GM18499 (cell line): ENCODE measurements around the gene ATG2A.
"Not testable (repeated sequence)": the region's sequence is repeated elsewhere in the genome, so short reads cannot be mapped to it uniquely, and the experiment has no call there.

ENCODE experiments used
- ATAC-seq: cut with Tn5 transposase; IDR thresholded peaks from one replicate; pipeline ENCODE4 v1.9.1; 2021; ENCODE audit warnings: moderate number of reproducible peaks; ENCODE audit not compliant: insufficient read depth, unreplicated experiment

ATG2A gene

DNA sequence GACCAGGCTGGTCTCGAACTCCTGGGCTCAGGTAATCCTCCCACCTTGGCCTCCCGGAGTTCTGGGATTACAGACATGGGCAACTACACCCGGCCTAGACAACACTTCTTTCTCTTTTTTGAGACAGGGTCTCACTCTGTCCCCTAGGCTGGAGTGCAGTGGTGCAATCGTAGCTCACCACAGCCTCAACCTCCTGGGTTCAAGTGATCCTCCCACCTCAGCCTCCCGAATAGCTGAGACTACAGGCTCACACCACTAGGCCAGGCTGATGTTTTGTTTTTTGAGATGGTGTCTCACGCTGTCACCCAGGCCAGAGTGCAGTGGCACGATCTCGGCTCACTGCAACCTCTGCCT is 71.3 kb downstream of the ATG2A start:
- not testable (repeated sequence) for ATAC-seq

- no peak for ATAC-seq
Measured at GRCh38 chr11:64845129-64845775, 71.8 kb downstream of the ATG2A start.
